ENCODE results near the gene TNS2. TPM values are rescaled to one million over a fixed set of nuclear protein-coding genes. Genes with fewer than 3 reads are reported as not detected.
A peak's percentile ranks its signal among the peaks of the same experiment; 100 is the strongest.

The TNS2 gene
- total and polyA plus RNA-seq, 2 of the 13 experiments (the other 11 are each of a cell fraction or from before 2014, with no cell fraction given) = 8.9 to 20.4 TPM

- TF ChIP-seq ZBTB33 (CRISPR knock-in tag; IDR thresholded peaks at IDR 0.05) (no peak), HNRNPL (IDR thresholded peaks at IDR 0.05; ENCODE audit: low read depth, low read length) (no peak), ZNF101 (CRISPR knock-in tag; IDR thresholded peaks at IDR 0.05; ENCODE audit: borderline replicate concordance, low read depth) (no peak), ZNF10 (CRISPR knock-in tag; IDR thresholded peaks at IDR 0.05; ENCODE audit: borderline replicate concordance, low read depth) (no peak), PHB2 (IDR thresholded peaks at IDR 0.05; ENCODE audit: partially characterized antibody) (no peak), MLX (CRISPR knock-in tag; IDR thresholded peaks at IDR 0.05) (peak; percentile 88), NFRKB (IDR thresholded peaks at IDR 0.05) (no peak), ZMYM2 (CRISPR knock-in tag; IDR thresholded peaks at IDR 0.05) (peak; percentile 91), GATAD1 (CRISPR knock-in tag; IDR thresholded peaks at IDR 0.05) (no peak; the same call in 1 of the 2 replicates), ARID3A (IDR thresholded peaks at IDR 0.05; ENCODE audit: low read depth, low read length) (no peak), ETS1 (CRISPR knock-in tag; IDR thresholded peaks at IDR 0.05) (no peak), DZIP1 (CRISPR knock-in tag; IDR thresholded peaks at IDR 0.05) (no peak), ZNF451 (CRISPR knock-in tag; IDR thresholded peaks at IDR 0.05) (no peak), ZNF296 (CRISPR knock-in tag; conservative IDR thresholded peaks at IDR 0.05) (no peak), ELF4 (CRISPR knock-in tag; IDR thresholded peaks at IDR 0.05; ENCODE audit: borderline replicate concordance) (no peak), ZNF709 (CRISPR knock-in tag; IDR thresholded peaks at IDR 0.05) (no peak), WIZ (CRISPR knock-in tag; IDR thresholded peaks at IDR 0.05) (no peak), FLYWCH1 (CRISPR knock-in tag; IDR thresholded peaks at IDR 0.05) (no peak), NKX3-1 (CRISPR knock-in tag; IDR thresholded peaks at IDR 0.05) (0 out of 2 replicates have a peak, but pooled peaks have one; percentile 37), ATRX (CRISPR knock-in tag; IDR thresholded peaks at IDR 0.05; ENCODE audit: borderline replicate concordance) (no peak), ZNF800 (CRISPR knock-in tag; IDR thresholded peaks at IDR 0.05) (no peak), PPARG (CRISPR knock-in tag; conservative IDR thresholded peaks at IDR 0.05) (peak; percentile 74; the same call in 1 of the 2 replicates)
These were observed 54.0 kb downstream of the TNS2 start (continued) for GRCh38 chr12:53103860-53104305.

All from HepG2 (cell line).